GM15510 (cell line): ENCODE data around the gene IL11.

ENCODE experiments used
- POLR2A ChIP-seq: IDR thresholded peaks from 3 replicates; pipeline ENCODE4 v1.6.1; 2011; ENCODE audit warnings: borderline replicate concordance; ENCODE audit not compliant: insufficient read length; ENCODE audit errors: extremely low read depth

IL11 gene

GRCh38 chr19:55339105-55339888, 31.0 kb downstream of the IL11 start, which contains the start of gene KMT5C:
Gene KMT5C, plus strand, starts transcription at chr19:55339876. Its CDS starts 2,061 bp downstream, at chr19:55341937.
- no peak for TF ChIP-seq POLR2A

DNA sequence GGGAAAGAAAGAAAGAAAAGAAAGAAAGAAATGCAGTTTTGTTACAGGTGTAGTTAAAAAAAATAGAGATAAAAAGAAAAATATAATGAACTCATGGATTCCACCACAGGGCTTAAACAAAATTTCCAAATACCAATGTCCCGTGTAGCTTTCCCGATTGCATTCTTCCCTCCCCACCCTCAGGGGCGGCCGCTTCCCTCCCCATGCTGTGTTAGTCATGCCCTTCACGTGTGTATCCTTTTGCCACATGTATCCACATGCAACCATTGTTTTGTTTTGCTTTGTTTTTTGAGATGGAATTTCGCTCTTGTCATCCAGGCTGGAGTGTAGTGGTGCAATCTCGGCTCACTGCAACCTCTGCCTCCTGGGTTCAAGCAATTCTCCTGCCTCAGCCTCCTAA, 34.2 kb downstream of the IL11 start:
- no peak for TF ChIP-seq POLR2A

DNA sequence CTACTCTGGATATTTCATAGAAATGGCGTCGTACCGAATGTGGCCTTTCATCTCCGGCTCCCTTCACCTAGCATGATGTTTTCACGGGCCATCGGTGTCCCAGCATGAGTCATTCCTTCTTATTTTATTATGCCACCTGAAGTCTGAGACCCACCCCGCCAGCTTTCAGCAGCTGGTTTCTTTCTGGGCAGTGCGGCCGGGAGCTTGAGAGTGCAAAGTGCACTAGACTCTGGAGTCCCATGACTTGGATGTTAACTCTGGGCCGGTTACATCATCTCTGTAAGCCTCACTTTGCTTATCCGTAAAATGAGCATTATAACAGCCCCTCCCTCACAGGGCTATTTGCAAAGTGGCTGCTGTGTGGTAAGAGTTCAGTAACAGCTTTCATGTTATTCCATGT, 36.4 kb downstream of the IL11 start:
- TF ChIP-seq POLR2A, result no peak

DNA sequence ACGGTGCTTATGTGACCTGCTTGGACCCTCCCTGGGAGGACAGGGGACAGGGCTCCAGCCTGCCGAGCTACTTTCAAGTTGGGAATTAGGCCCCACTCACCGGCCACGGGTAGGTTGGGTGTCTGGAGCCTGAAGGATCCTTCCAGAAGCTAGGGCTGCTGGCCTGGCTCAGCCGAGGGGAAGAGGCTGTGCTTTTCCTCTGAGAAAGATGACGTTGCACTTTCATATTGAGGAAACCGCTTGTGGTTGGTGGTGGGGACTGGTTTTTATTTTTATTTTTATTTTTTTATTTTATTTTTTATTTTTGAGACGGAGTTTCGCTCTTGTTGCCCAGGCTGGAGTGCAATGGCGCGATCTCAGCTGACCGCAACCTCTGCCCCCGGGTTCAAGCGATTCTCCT, 45.1 kb downstream of the IL11 start, which contains the start of gene TMEM150B:
TMEM150B (minus strand) TSS at position 170 of the 400 bp plus-strand sequence. CDS start 4,305 bp downstream, outside the sequence.
- no peak for TF ChIP-seq POLR2A

DNA sequence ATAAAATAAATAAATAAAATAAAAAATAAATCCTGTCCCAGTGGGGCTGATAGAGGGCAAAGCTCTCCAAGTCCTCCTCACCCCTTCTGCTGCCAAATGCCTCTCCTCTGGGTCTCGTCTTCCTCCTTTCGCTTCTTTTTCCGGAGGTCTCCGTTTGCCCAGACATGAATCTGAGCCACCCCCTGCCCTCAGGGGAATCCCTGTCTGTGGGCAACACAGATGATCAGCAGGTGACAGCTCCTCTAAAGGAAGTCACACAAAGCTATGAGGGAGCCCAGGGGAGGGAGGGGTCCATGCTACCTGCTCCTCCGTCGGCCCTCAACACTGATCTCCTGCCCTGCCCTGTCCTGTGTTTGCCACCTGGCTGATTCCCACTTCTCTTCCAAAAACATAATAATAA, 45.6 kb downstream of the IL11 start:
- TF ChIP-seq POLR2A, result no peak

DNA sequence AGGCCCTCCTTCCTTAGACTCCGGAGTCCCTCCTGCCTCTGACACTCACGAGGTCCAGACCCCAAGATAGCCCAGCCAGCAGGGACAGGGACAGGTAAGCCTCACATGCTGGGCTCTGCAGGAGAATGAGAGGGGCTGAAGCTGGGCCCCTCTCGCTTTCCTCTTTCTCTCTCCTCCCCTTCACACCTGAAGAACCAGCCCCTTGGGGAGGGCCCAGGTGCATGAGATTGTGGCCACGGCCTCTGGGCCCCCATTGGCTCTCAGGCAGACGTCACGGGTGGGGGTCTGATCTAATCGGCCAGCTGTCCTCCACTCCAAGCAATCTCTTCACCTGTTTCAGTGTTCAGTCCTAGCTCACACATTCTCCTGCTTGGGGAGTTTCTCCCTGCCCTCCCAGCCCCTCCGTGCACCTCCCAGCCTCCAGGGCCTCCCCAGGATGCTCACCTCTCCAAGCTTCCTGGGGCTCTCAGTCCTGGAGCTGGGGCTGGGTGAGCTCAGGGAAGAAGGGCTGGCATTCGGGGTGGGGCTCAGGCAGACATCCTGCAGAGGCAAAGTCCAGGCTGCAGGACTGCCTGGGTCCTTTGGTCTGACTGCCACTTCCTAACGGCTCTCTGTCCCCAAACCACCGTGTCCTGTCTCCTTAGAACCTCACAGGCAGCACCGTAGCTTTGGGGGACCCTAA, 47.9 kb downstream of the IL11 start:
- TF ChIP-seq POLR2A, result no peak

DNA sequence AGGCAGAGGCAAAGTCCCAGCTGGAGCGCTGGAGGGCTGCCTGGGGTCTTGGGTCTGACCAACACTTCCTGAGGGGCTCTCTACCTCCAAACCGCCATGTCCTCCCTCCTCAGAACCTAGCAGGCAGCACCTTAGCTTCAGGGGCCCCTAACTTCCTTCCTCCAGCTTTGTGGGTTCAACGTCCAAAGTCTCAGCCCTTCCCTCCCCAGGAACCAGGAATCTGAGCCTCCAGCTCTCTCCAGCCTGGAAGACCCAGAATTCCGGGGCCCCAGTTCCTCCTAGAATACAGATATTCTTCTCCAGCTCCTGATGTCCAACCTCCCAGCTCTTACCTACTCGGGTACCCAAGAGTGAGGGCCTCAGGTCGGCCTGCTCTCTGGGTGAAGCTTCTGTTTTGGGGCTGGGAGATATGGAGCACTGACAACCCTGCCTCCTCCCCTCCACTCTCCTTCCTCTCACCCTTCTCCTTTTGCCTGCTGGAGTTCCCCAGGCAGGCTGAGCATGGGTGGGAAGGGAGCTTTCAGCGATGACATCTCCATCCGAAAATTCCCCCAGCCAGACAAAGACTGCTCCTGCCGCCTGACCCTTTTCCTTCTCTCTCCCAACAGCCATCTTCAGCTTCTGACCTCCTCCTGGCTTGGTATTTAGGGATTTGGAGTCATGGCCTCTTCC, 48.7 kb downstream of the IL11 start:
- no peak for TF ChIP-seq POLR2A

DNA sequence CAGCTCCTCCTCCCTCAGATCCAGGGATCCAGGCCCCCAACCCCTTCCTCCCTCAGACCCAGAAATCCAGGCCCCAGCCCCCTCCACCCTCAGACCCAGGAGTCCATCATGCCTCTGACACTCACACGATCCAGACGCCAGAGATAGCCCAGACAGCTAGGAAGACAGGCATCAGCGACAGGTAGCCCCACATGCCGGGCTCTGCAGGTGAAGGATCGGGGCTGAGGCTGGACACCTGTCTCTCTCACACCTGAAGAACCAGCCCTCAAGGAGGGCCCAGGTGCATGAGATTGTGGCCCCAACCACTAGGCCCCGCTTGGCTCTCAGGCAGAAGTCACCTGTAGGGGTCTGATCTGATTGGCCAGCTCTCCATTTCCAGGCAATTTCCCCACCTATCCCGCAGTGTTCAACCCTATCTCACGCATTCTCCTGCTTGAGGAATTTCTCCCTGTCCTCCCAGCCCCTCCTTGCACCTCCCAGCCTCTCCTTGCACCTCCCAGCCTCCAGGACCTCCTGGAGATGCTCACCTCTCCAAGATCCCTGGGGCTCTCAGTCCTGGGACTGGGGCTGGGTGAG, 49.3 kb downstream of the IL11 start:
- TF ChIP-seq POLR2A, result no peak

DNA sequence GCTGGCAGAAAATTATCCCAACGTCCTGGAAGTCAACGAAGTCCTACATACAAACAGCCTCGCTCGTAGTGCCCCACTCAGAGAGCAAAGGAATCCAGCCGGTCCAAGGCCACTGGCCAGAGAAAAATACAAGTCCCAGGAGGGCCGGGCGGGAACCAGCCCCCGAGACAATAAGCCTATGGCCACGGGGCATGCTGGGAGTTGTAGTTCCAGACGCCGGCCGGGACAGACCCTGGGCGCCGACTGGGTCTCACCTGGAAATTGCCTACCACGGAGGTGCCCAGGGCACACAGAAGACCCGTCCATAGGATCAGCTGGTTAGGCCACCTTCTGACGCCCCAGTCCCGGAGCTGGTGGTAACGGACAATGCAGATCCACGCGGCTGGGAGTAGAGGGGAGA, 50.5 kb downstream of the IL11 start:
- no peak for TF ChIP-seq POLR2A

DNA sequence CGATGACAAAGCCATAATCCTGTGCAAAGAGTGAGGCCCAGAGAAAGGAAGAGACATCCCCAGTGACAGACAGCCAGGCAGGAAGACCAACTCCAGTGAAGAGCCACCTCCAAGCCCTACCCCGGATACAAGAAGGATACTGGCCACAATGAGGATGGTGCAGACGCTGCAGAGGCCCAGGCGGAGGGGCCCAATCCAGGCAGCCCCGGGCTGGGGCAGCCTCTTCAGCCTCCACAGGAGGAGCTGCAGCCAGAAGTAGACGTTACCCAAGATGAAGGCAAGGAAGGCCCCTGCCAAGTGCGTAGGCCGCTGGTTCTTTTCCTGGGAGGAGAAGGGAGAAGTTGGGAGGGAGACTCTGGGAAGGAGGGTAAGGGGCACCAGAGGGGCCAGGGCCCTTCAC, 53.6 kb downstream of the IL11 start:
- no peak for TF ChIP-seq POLR2A

DNA sequence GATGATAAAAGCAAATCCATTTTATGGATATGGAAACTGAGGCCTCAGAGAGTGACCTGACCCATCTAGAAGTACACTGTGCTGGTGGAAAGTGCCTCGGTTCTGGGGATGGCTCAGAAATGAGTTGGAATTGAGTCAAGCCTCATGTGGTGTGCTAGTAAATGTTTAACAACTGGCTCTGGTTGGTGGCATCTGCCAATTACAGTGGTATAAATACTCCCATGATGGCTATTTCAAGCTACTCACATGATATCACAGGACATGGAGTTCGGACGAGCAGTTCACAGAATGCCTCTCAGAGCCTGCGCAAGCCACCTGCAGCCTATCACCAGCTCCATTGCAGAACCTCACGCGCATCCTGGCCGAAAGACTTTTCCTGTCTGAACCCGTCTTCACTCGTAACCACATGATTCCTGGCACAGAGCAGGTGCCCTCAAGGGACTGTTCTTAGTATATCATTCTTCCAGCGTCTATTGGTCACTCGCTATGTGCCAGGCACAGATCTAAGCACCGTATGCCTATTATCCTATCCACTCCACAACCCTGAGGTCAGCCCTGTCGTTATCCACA, 54.2 kb downstream of the IL11 start:
- no peak for TF ChIP-seq POLR2A

DNA sequence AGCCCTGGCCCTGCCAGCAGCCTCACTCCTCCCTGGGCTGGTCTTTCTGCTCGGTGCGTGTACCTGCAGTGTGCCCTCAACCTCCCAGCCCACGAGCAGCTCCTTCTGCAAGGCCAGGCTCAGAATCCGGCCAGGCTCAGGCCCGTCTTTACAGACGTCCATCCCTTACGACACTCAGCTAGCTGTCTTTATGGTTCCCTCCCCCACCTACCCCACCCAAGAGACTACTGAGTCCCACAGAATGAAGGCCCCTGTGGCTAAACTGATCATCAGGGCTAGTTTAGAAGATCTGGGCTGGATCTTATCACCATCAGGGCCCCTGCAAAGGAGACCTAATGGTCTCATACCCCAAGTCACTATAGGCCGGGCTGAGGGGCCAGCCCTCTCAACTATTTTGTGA, 55.9 kb downstream of the IL11 start:
- no peak for TF ChIP-seq POLR2A
